ENCODE data around the gene ELAVL1.
"Not testable (repeated sequence)": the region's sequence is repeated elsewhere in the genome, so short reads cannot be mapped to it uniquely, and the experiment has no call there.

ELAVL1 gene

DNA sequence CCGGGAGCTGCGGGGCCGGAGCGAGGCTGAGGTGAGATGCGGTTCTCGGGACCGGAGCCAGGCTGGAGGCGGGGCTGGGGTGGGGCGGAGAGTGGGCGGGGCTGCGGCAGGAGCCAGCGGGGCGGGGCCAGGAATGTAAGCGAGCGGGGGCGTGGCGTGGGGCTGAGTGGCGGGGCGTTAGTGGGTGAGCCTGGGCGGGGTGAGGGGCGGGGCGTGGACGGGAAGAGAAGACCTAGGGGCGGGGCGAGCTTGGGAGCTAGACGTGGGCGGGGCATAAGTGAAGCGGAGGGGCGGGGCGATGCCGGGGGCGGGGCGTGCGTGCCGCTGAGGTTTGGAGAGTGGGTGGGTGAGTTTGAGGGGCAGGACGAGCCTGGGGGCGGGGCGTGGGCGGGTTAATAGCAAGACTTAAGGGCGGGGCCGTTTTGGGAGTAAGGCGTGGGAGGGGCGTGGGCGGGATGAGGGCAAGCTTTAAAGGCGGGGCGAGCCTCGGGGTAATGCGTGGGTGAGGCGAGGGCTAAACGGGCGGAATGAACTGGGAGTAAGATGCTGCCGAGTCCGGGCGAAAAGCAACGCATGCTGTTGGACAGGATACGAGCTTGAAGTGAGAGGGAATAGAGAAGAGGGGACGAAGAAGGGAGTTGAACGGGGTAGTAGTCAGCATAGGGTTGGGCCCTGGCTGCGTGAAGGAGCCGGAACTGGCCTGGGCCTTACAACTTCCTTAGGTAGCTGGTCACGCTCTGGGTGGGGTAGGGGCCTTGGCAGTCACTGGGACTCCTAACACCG is 84.7 kb downstream of the ELAVL1 start:
- peak; percentile 97 for DNase-seq

DNA sequence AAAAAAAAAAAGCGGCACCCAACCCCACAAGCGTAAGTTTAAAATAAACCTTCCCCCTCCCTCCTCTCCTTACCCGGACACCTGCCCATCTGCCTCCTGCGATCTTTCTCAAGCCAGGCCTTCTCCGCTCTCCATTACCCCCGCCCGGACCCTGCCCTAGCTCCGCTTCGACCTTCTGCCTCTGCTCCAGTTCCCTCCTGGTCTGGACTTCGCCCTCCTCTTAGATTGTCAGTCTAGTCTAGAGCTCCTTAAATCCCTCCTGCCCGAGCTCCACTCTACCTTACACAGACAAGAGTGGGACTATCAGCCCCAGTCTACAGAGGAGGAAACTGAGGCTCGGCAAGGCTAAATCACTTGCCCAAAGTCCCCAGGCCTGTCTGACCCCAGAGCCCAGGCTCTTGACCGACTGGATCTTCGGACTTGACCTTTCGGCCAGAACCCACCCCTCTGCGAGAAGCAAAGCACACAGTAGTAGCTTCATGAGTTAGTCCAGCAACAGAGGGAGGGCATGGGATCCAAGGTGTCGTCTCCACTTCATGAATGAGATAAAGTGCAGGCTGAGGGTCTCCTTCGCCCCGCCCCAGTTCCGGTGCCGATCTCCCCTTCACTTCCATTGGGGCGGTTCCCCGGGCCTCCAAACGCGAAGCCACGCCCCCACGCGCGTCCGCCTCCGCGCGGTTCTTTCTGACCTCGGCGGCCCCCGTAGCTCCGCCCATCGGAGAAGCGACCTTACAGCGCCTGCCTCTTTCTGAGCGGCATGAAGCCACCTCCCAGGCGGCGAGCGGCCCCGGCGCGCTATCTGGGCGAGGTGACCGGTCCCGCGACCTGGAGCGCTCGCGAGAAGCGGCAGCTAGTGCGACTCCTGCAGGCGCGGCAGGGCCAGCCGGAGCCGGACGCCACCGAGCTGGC is 85.6 kb downstream of the ELAVL1 start, which contains the start of gene SNAPC2:
SNAPC2 (plus strand) TSS at position 729 of the 909 bp plus-strand sequence; CDS start at position 758, 29 bp downstream.
- peak; percentile 86 for DNase-seq

DNA sequence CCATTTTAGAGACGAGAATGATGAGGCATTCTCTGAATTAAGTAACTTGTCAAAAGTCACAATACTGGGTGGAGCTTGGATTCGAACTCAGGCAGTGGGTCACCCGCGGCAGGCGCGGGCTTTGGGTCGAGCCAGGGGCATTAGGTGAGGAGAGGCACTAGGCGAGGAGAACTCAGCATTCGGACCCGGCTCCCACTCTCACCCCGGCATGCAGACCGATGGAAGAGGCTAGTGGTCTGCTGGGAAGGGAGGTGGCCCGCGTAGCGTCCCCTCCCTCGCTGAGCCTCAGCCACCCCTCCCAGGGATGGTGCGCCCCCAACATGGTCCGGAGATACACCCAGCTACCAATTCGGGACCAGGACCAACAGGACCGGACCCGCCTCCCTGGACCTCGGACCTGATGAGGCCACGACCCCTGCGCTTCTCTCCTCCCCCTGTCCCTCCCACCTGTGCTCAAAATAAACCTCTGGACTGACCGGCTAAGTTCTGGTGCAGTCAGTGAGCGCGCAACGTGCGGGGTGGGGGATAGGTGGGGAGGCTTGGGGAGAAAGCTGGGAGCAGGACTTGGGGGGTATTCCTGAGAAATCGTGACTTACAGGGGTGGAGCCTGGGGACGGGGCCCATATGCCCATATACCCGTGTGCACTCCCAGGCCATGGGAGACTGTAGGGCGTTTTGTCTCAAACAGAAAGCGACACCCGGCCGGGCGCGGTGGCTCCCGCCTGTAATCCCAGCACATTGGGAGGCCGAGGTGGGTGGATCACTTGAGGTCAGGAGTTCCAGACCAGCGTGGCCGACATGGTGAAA is 86.6 kb downstream of the ELAVL1 start:
- DNase-seq: no peak

- DNase-seq: not testable (repeated sequence)
Measured at GRCh38 chr19:7918062-7918614, 87.3 kb downstream of the ELAVL1 start.

DNA sequence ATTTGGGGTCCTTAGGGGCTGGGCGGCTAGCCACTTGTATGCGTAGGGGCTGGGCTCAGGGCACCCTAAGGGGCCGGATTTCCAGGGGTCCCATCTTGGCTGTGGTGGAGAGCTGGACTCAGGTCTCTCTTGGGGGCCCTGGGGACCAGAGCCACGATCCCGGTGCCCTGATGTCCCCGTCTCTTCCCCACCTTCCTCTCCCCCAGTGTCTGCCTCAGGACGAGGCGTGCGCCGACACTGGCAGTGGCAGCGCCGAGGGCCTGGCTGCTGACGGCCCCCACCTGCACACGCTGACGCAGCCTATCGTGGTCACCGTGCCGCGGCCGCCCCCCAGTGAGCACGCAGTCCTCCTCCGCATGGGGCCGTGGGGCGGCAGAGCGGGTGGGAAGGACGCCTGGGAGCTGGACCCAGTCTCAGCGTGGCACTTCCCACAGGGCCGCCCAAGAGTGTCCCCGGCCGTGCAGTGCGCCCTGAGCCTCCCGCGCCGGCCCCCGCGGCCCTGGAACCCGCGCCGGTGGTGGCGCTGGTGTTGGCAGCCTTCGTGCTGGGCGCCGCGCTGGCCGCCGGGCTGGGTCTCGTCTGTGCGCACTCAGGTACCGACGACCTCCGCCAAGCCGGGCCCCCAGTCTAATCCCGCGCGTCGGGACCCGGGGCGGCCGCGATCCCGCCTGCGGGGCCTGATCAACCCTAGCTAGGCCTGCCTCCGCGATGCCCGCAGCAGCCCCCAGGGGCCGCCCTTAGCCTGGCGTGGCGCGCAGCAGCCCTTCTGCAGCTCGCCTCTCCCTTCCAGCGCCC is 88.0 kb downstream of the ELAVL1 start:
- no peak for DNase-seq

GRCh38 chr19:7916955-7917266 is 88.5 kb downstream of the ELAVL1 start:
- DNase-seq: no peak

- no peak for DNase-seq
Measured at GRCh38 chr19:7916103-7916954, 89.1 kb downstream of the ELAVL1 start.

DNA sequence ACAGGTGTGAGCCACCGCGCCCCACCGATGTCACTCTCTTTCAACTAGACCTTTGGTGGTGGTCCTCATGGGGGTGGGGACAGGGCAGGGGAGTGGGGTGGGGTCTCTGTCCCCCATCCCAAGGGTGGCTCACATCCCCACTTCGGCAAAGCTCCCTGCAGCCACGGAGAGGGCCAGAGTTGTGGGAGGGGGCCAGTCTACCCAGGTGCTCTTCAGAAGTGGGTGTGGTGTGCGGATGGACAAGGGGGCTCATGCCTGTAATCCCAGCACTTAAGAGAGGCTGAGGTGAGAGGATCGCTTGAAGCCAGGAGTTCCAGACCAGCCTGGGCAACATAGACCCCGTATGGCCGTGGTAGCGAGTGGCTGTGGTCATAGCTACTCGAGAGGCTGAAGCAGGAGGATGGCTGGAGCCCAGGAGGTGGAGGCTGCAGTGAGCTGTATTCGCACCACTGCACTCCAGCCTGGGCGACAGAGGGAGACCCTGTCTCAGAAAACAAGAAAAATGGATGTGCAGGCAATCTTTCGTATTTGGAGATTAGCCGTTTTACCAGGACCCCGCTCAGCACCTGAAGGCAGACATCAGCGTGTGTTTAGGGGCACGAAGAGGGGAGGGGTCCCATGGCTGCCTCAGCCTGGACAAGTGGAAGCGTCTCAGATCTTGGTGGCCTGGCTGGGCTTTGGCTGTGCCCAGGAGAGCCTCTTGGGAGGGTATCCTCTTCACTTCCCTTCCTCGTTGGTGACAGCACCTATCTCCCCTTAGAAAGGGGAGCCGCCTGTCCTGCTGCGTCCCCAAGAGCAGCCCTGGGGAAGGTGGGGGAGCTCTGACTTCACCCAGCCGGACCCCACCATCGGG is 90.0 kb downstream of the ELAVL1 start:
- no peak for DNase-seq

DNA sequence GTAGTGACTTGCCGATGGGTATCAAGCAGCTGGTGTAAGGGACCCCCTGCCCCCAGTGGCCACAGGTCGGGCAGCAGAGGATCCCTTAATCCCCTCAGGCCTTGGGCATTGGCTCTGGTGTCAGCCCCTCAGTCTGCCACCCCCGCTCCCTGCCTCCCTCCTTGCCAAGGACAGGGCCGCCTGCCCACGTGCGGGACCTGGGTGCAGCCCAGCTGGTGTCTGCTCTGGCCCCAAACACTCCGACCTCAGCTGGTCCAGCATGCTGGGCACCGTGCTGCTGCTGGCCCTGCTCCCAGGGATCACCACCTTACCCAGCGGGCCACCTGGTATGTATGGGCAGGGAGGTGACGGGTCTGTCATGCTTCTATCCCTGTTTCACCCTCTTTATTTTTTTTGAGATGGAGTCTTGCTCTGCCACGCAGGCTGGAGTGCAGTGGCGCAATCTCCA is 90.8 kb downstream of the ELAVL1 start, which contains the start of gene TGFBR3L:
TGFBR3L (plus strand) TSS at position 233 of the 448 bp plus-strand sequence.
- no peak for DNase-seq

DNA sequence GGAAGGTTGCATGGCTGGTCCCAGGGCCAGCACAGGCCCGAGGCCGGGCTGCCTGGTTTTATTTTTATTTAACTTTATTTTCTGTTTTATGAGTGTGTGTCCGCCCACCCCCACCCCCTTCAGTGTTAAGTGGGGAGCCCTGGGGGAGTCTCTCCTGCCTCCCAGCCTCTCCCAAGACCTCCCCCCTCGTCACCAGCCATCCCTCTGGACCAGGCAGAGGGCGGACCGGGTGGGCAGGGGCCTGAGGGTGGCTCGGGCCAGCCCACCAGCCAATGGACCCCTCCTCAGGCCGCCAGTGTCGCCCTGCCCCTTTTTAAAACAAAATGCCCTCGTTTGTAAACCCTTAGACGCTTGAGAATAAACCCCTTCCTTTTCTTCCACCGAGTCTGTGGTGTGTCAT is 91.3 kb downstream of the ELAVL1 start:
- no peak for DNase-seq

DNA sequence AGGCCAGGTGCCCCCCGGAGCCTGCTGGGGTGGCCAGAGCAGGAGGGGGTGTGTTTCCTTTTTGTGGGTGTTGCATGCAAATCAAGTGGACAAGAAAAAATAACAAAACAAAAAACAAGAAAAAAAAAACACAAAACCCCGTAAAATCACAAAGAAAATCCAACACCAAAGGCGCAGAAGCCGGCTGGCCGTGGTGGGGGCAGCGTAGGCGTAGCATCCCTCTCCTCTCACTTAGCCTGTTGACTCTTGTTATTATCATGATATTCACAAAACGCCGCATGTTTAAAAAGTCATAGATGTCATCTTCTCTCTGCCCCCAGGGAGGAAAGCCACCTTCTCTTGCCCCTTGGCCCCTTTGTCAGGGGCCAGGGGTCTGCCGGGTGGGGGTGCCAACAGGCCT is 91.8 kb downstream of the ELAVL1 start:
- DNase-seq: no peak

DNA sequence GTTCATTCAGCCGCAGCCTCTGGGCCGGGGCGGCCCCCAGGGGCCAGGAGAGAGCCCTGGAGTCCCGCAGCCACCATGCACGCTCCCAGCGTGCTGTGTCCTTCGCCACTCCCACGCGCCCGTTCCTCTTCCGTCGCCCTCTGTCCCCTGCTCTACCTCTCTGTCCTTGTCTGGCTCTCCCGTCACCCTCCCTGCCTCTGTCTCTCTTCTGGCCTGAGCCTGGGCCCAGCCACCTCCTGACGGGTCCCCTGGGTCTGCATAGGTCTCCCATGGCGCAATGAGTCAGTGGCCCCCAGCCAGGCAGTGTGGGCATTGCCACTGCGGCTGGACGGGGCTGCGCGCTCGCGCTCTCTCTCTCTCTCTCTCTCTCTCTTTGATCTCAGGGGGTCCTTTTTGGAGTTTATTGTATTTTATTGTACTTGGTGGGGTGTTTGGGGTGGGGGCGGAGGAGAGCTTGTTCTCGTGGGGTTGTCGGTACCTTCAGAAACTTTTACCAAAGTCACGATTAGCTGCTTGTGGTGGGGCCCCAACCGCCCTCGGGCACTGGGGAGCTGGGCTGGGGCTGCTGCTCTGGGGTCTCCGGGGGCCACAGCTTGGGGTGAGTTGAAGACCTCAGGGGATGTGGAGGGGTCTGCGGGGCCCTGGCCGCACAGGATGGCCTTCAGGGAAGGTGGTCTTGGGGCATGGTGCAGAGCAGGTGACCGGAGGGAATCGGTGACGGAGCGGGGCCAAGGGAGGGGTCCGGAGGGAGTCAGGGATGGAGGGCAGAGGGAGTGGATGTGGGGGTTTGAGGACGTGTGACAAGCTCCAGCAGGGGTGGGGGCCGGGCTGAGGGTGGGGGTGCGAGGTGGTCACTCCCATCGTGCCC is 92.5 kb downstream of the ELAVL1 start:
- DNase-seq: no peak

DNA sequence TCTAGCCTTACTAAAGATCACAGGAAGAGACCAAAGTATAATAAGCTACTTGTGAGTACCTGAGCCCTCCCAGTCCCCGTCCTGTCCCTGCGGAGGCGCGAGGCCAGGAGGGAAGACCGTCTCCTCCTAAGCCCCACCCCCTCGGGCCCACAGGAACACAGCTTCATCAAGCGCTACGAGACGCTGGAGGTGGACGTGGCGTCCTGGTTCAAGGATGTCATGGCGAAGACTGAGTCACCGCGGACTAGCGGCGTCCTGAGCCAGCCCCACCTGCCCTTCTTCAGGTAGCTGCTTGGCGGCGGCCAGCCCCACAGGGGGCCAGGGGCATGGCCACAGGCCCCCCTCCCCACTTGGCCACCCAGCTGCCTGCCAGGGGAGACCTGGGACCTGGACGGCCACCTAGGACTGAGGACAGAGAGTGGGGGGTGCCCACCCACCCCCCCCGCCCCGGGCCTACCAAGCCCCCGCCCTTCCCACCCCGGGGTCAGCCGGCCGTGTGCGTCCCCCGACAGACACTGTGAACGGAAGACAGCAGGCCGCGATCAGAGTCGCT is 93.2 kb downstream of the ELAVL1 start:
- DNase-seq: no peak

GRCh38 chr19:7911508-7912143 is 93.8 kb downstream of the ELAVL1 start:
- DNase-seq: no peak

GRCh38 chr19:7910321-7911161 is 94.9 kb downstream of the ELAVL1 start:
- no peak for DNase-seq

DNA sequence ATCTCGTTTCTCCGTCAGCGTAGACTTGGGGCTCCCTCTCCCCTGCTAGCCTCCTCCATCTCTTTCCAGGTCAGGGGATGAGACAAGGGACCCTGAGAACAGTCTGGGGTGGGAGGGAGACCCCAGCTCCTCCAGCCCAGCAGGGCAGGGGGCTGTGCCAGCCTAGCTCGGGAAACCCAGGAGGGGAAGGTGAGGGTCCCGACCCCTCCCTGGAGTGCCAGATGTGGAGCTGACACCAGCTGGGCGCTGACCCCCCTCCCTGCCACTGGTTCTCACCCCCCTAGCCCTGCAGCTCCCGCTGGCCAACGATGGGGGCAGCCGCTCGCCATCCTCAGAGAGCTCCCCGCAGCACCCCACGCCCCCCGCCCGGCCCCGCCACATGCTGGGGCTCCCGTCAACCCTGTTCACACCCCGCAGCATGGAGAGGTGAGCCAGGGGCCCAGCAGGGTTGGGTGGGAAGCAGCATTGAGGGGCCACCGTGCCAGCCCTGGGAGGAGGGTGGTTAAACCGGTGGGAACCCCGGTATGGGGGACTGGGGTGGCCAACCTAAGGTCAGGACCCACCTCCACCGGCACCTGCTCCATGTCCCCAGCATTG is 95.9 kb downstream of the ELAVL1 start:
- no peak for DNase-seq
